Mesothelial cell of epicardium (in vitro differentiated cells): Measurements from ENCODE around the gene BLZF1. TPM values are rescaled to one million over a fixed set of nuclear protein-coding genes. Genes with fewer than 3 reads are reported as not detected.

Source experiments
- DNase-seq, 2 experiments: peaks; one replicate each; pipeline ENCODE4 v3.0.0; 2021; ENCODE audit warnings: low spot score in 2 of 2; ENCODE audit not compliant: unreplicated experiment in 2 of 2
- H3K27ac Mint-ChIP-seq: 2 replicates; pipeline ENCODE4 v1.8.0; 2021; ENCODE audit warnings: mixed read lengths
- H3K27me3 Mint-ChIP-seq: 2 replicates; pipeline ENCODE4 v1.8.0; 2021; ENCODE audit warnings: low read depth, mixed read lengths
- H3K36me3 Mint-ChIP-seq: 2 replicates; pipeline ENCODE4 v1.8.0; 2021; ENCODE audit warnings: mixed read lengths
- H3K4me1 Mint-ChIP-seq: 2 replicates; pipeline ENCODE4 v1.8.0; 2021; ENCODE audit warnings: mixed read lengths
- H3K4me3 Mint-ChIP-seq: 2 replicates; pipeline ENCODE4 v1.8.0; 2021; ENCODE audit warnings: mild to moderate bottlenecking, moderate library complexity, mixed read lengths
- H3K9me3 Mint-ChIP-seq: 2 replicates; pipeline ENCODE4 v1.8.0; 2021; ENCODE audit warnings: mixed read lengths
- CTCF ChIP-seq: fragments of 200-600 bp; sonication (generic); IDR thresholded peaks from one replicate; pipeline ENCODE4 v1.5.0; 2021; ENCODE audit warnings: antibody characterized with exemption; ENCODE audit not compliant: unreplicated experiment
- total RNA-seq: library from RNA; stranded (reverse); gene quantifications from 3 replicates; pipeline ENCODE4 v1.2.1, GENCODE V29; 2021

BLZF1 gene
- total RNA-seq: 19.1 to 21.5 TPM (median 21.5 TPM) in 3 replicates

GRCh38 chr1:169367686-169368405, at the start of gene BLZF1, which contains the start of gene NME7:
BLZF1 (plus strand) TSS chr1:169368195; CDS start chr1:169369523, 1,328 bp downstream.
NME7 (minus strand) TSS chr1:169367797; CDS start chr1:169367710, 87 bp downstream.
- DNase-seq: peak; percentile 84 to 96
- TF ChIP-seq CTCF: no peak
- H3K9me3 Mint-ChIP-seq: peaks cover 6% of the 10 kb centered on the region
- peak within 1 kb of the TSS; percentile 54 for H3K4me3 Mint-ChIP-seq
- H3K27ac Mint-ChIP-seq: peak within 1 kb of the TSS; percentile 8
- H3K36me3 Mint-ChIP-seq: peaks cover 11% of the 10 kb centered on the region
- H3K27me3 Mint-ChIP-seq: no peaks in the 10 kb centered on the region
- peaks cover 6% of the 10 kb centered on the region for H3K4me1 Mint-ChIP-seq

GRCh38 chr1:169318536-169319244, 49.3 kb upstream of the BLZF1 start:
- H3K9me3 Mint-ChIP-seq: no peaks in the 10 kb centered on the region
- no peak for TF ChIP-seq CTCF
- DNase-seq: no peak
- H3K36me3 Mint-ChIP-seq: no peaks in the 10 kb centered on the region
- H3K4me3 Mint-ChIP-seq: no peak overlapping the region
- no peaks in the 10 kb centered on the region for H3K4me1 Mint-ChIP-seq
- no peak overlapping the region for H3K27ac Mint-ChIP-seq
- no peaks in the 10 kb centered on the region for H3K27me3 Mint-ChIP-seq

- no peaks in the 10 kb centered on the region for H3K4me1 Mint-ChIP-seq
- H3K4me3 Mint-ChIP-seq: no peak overlapping the region
- no peaks in the 10 kb centered on the region for H3K36me3 Mint-ChIP-seq
- no peak overlapping the region for H3K27ac Mint-ChIP-seq
- no peaks in the 10 kb centered on the region for H3K9me3 Mint-ChIP-seq
- H3K27me3 Mint-ChIP-seq: no peaks in the 10 kb centered on the region
- DNase-seq: no peak
- TF ChIP-seq CTCF: no peak
Observed at GRCh38 chr1:169321539-169321938, 46.5 kb upstream of the BLZF1 start.

GRCh38 chr1:169322138-169322537, 45.9 kb upstream of the BLZF1 start:
- no peaks in the 10 kb centered on the region for H3K36me3 Mint-ChIP-seq
- no peak for TF ChIP-seq CTCF
- H3K9me3 Mint-ChIP-seq: no peaks in the 10 kb centered on the region
- H3K4me3 Mint-ChIP-seq: no peak overlapping the region
- no peaks in the 10 kb centered on the region for H3K4me1 Mint-ChIP-seq
- H3K27me3 Mint-ChIP-seq: no peaks in the 10 kb centered on the region
- DNase-seq: no peak
- H3K27ac Mint-ChIP-seq: no peak overlapping the region

GRCh38 chr1:169325117-169325516, 42.9 kb upstream of the BLZF1 start:
- H3K36me3 Mint-ChIP-seq: peaks cover 8% of the 10 kb centered on the region
- H3K27me3 Mint-ChIP-seq: no peaks in the 10 kb centered on the region
- no peak for DNase-seq
- H3K4me1 Mint-ChIP-seq: no peaks in the 10 kb centered on the region
- H3K9me3 Mint-ChIP-seq: peaks cover 11% of the 10 kb centered on the region
- H3K27ac Mint-ChIP-seq: no peak overlapping the region
- no peak overlapping the region for H3K4me3 Mint-ChIP-seq
- no peak for TF ChIP-seq CTCF
